Measurements from ENCODE around the gene IFNL2. TPM values are rescaled to one million over a fixed set of nuclear protein-coding genes. Genes with fewer than 3 reads are reported as not detected.
"Not testable (repeated sequence)": the region's sequence is repeated elsewhere in the genome, so short reads cannot be mapped to it uniquely, and the experiment has no call there.

IFNL2 gene
- total and polyA plus RNA-seq, 9 donors, result not detected

DNA sequence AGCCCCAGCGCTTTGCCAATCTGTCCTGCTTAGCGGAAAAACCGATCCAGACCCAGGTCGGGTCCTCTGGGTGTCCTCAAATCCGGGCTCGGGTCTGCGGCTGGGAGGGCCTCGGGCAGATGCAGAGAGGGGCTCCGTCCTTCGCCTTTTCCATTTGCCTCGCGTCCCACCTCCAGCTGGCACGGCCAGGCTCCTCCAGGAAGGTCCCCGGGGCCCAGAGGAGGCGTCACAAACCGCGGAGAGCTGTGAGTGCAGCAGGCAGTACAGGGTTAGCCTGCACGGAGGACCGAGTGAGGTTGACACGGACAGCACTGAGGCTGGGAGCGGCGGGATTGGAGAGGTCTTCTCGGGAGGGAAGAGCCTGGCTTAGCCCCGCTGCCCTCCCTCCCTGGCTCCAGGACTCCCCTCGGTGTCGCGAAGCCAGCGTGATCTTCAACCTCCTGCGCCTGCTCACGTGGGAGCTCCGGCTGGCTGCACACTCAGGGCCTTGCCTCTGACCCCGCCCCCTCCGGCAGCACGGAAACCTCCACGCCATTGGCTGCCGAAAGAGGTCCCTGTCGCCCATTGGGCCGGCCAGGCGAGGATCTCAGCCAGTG, 2.8 kb upstream of the IFNL2 start:
- WGBS, 3 donors, result 31 to 44% (median 43%) methylated on average over 39 of the region's 39 CpGs
- no peaks in the 10 kb centered on the region for H3K27me3 ChIP-seq
- H3K27ac ChIP-seq, result no peak overlapping the region
- intact Hi-C loops (cut with DNase I), result no loop called here
- H3K4me3 ChIP-seq, result no peak overlapping the region
- H3K9me3 ChIP-seq, result no peaks in the 10 kb centered on the region
- no peak for DNase-seq
- H3K36me3 ChIP-seq, result no peaks in the 10 kb centered on the region
- TF ChIP-seq EP300 (IDR thresholded peaks at IDR 0.05) (no peak), POLR2A (IDR thresholded peaks at IDR 0.05) (no peak)
- TF ChIP-seq, protein P1, sequence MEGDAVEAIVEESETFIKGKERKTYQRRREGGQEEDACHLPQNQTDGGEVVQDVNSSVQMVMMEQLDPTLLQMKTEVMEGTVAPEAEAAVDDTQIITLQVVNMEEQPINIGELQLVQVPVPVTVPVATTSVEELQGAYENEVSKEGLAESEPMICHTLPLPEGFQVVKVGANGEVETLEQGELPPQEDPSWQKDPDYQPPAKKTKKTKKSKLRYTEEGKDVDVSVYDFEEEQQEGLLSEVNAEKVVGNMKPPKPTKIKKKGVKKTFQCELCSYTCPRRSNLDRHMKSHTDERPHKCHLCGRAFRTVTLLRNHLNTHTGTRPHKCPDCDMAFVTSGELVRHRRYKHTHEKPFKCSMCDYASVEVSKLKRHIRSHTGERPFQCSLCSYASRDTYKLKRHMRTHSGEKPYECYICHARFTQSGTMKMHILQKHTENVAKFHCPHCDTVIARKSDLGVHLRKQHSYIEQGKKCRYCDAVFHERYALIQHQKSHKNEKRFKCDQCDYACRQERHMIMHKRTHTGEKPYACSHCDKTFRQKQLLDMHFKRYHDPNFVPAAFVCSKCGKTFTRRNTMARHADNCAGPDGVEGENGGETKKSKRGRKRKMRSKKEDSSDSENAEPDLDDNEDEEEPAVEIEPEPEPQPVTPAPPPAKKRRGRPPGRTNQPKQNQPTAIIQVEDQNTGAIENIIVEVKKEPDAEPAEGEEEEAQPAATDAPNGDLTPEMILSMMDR (IDR thresholded peaks at IDR 0.05), result no peak
- peaks cover 2% of the 10 kb centered on the region for H3K4me1 ChIP-seq (ENCODE audit: insufficient read depth)

DNA sequence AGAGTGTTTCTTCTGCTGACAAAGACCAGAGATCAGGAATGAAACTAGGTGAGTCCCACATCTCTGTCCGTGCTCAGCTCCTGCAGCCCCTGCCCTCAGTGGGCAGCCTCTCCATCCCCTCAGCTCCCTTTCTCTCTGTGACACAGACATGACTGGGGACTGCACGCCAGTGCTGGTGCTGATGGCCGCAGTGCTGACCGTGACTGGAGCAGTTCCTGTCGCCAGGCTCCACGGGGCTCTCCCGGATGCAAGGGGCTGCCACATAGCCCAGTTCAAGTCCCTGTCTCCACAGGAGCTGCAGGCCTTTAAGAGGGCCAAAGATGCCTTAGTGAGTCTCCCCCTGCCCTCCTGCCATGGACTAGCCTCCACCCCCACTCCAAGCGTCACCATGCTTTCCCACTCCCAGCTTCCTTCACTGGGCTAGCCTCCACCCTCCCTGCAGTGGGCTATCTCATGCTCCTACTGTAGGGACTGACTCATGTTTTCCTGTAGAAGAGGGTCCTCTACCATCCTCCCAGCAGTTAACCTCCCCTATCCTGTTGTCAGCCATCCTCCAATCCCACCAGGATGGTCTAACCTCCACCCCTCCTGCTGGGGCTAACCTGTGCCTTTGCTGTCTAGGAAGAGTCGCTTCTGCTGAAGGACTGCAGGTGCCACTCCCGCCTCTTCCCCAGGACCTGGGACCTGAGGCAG, 481 bp downstream of the IFNL2 start:
- H3K9me3 ChIP-seq; DNase-seq; H3K4me1 ChIP-seq (ENCODE audit: insufficient read depth); H3K27ac ChIP-seq; H3K36me3 ChIP-seq; H3K4me3 ChIP-seq; intact Hi-C loops (cut with DNase I); H3K27me3 ChIP-seq: not testable (repeated sequence)
- 73 to 78% (median 75%) methylated on average over 9 to 10 of the region's 10 CpGs for WGBS, 3 donors

DNA sequence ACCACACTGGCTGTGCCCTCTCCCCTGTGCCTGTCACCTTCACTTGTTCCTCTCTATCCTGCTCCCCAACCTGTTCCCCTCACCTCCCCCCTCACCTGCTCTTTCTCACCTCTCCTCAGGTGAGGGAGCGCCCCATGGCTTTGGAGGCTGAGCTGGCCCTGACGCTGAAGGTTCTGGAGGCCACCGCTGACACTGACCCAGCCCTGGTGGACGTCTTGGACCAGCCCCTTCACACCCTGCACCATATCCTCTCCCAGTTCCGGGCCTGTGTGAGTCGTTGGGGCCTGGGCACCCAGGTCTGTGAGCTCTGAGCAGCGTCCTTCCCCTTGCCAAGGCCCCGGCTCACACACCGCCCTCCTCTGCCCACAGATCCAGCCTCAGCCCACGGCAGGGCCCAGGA, 1.2 kb downstream of the IFNL2 start:
- H3K36me3 ChIP-seq; H3K9me3 ChIP-seq; intact Hi-C loops (cut with DNase I); H3K27me3 ChIP-seq; DNase-seq; H3K27ac ChIP-seq; H3K4me3 ChIP-seq; H3K4me1 ChIP-seq (ENCODE audit: insufficient read depth): not testable (repeated sequence)
- WGBS, 3 donors, result 55 to 74% (median 63%) methylated on average over 10 of the region's 10 CpGs

DNA sequence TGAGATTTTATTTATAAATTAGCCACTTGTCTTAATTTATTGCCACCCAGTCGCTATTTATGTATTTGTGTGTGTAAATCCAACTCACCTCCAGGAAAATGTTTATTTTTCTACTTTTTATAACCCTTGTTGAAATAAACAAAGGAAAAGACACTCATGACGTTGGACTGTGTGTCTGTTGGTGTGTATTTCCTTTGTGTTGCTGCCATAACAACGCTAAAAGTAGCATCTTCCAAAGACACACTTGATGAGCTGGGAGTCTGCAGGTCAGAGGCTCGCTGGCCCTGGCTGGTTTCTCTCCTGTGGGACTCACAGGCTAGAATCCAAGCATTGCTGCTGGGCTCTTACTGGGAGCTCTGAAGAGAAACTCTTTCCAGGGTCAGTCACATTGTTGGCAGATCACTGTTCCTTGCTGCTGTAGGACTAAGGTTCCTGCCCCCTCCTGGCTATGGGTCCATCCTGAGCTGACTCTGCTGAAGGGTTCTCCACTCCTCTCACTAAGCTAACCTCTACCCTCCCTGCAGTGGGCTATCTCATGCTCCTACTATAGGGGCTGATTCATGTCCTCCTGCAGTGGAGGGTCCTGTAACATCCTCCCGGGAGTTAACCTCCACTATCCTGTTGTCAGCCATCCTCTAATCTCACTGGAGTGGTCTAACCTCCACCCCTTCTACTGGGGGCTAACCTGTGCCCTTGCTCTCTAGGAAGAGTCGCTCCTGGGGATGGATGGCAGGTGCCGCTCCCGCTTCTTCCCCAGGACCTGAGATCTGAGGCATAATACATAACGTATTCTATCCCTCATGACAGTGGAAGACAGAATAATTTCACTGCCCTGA, 2.1 kb downstream of the IFNL2 start:
- 62% methylated on average over 9 of the region's 9 CpGs for WGBS, 3 donors
- TF ChIP-seq POLR2A (IDR thresholded peaks at IDR 0.05) (no peak), EP300 (IDR thresholded peaks at IDR 0.05) (no peak)
- TF ChIP-seq, protein P1 (IDR thresholded peaks at IDR 0.05), result no peak
- intact Hi-C loops (cut with DNase I), result no loop called here
- Histone ChIP-seq H3K27me3 (no peaks in the 10 kb centered on the region), H3K4me1 (ENCODE audit: insufficient read depth) (no peaks in the 10 kb centered on the region), H3K27ac (no peak overlapping the region), H3K4me3 (no peak overlapping the region), H3K9me3 (no peaks in the 10 kb centered on the region), H3K36me3 (no peaks in the 10 kb centered on the region)
- no peak for DNase-seq

DNA sequence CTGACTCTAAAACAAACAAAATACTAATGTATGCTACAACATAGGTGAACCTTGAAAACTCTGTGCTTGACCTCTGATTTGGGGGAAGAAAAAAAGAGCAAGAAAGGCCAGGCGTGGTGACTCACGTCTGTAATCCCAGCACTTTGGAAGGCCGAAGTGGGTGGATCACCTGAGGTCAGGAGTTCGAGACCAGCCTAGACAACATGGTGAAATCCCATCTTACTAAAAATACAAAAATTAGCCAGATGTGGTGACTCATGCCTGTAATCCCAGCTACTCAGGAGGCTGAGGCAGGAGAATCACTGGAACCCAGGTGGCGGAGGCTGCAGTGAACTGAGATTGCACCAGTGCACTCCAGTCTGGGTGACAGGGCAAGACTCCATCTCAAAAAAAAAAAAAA, 5.7 kb downstream of the IFNL2 start:
- H3K9me3 ChIP-seq; H3K4me3 ChIP-seq; H3K27me3 ChIP-seq; H3K4me1 ChIP-seq (ENCODE audit: insufficient read depth); DNase-seq; intact Hi-C loops (cut with DNase I); H3K36me3 ChIP-seq; H3K27ac ChIP-seq: not testable (repeated sequence)
- WGBS, 3 donors, result 75 to 87% (median 83%) methylated on average over 5 of the region's 5 CpGs

DNA sequence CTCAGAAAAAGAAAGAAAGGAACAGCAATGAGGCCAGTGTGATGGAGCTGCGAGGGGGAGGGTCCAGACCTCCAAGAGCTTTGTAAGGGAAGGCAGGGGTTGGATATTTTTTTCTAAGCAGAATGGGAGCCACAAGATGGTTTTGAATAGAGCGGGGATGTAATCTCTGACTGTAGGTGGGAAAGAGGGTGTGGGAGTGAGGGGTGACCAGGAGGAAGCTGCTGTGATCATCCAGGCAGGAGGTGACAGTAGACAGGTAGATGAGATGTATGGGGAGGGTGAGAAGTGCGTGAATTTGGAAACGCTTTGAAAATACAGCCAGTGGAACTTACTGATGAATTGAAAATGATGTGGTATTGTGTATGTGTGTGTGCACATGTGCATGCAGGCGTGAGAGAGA, 7.4 kb downstream of the IFNL2 start:
- intact Hi-C loops (cut with DNase I), result no loop called here
- Histone ChIP-seq H3K4me1 (ENCODE audit: insufficient read depth) (no peaks in the 10 kb centered on the region), H3K27ac (no peak overlapping the region), H3K27me3 (no peaks in the 10 kb centered on the region), H3K36me3 (no peaks in the 10 kb centered on the region), H3K9me3 (no peaks in the 10 kb centered on the region), H3K4me3 (no peak overlapping the region)
- DNase-seq, result no peak
- TF ChIP-seq, protein P1 (IDR thresholded peaks at IDR 0.05), result no peak
- no peak for TF ChIP-seq EP300 (IDR thresholded peaks at IDR 0.05)
- no peak for TF ChIP-seq POLR2A (IDR thresholded peaks at IDR 0.05)
- 66 to 71% (median 67%) methylated on average over 5 of the region's 5 CpGs for WGBS, 3 donors
